LHCN-M2 (cell line): ENCODE data around the gene BTNL2. TPM values are rescaled to one million over a fixed set of nuclear protein-coding genes. Genes with fewer than 3 reads are reported as not detected.
A peak's percentile ranks its signal among the peaks of the same experiment; 100 is the strongest.

Experiments used
- DNase-seq: peaks from one replicate; pipeline ENCODE4 v3.0.0-alpha.2; 2012; ENCODE audit warnings: low read depth
- total RNA-seq: library from RNA; depleted of rRNA; stranded (reverse); fragments of >200 nt; gene quantifications from 2 replicates; pipeline ENCODE4 v1.2.3, GENCODE V29; 2014

Gene BTNL2
- total RNA-seq, 1 experiment from 2014 or later, result not detected

GRCh38 chr6:32415521-32416019, 8.6 kb upstream of the BTNL2 start:
- DNase-seq, result peak; percentile 42

- peak; percentile 48 for DNase-seq
Measured at GRCh38 chr6:32413427-32414047, 6.6 kb upstream of the BTNL2 start.

- no peak for DNase-seq
Measured at GRCh38 chr6:32411566-32412327, 4.8 kb upstream of the BTNL2 start.

- DNase-seq, result no peak
Measured at GRCh38 chr6:32410906-32411305, 3.9 kb upstream of the BTNL2 start.

GRCh38 chr6:32406197-32406596, 784 bp downstream of the BTNL2 start:
- DNase-seq, result no peak

- no peak for DNase-seq
Measured at GRCh38 chr6:32405656-32406055, 1.3 kb downstream of the BTNL2 start.

GRCh38 chr6:32402812-32403211, 4.2 kb downstream of the BTNL2 start:
- DNase-seq, result no peak

- DNase-seq, result no peak
Measured at GRCh38 chr6:32401284-32401963, 5.6 kb downstream of the BTNL2 start.

- no peak for DNase-seq
Measured at GRCh38 chr6:32397252-32397920, 9.6 kb downstream of the BTNL2 start.

GRCh38 chr6:32396028-32396427, 11.0 kb downstream of the BTNL2 start:
- no peak for DNase-seq

GRCh38 chr6:32393665-32394420, 13.1 kb downstream of the BTNL2 start:
- no peak for DNase-seq

GRCh38 chr6:32391505-32391904, 15.5 kb downstream of the BTNL2 start:
- DNase-seq, result no peak

GRCh38 chr6:32387589-32388340, 19.2 kb downstream of the BTNL2 start:
- no peak for DNase-seq

GRCh38 chr6:32386040-32386439, 20.9 kb downstream of the BTNL2 start:
- no peak for DNase-seq

- no peak for DNase-seq
Measured at GRCh38 chr6:32382757-32383420, 24.1 kb downstream of the BTNL2 start.

GRCh38 chr6:32379545-32379944, 27.4 kb downstream of the BTNL2 start:
- no peak for DNase-seq

GRCh38 chr6:32375739-32376529, 31.0 kb downstream of the BTNL2 start:
- no peak for DNase-seq

GRCh38 chr6:32371803-32372202, 35.2 kb downstream of the BTNL2 start, which contains the start of gene TSBP1:
TSS of gene TSBP1 (minus strand) at chr6:32371903. CDS start at chr6:32371706, 197 bp downstream.
- DNase-seq, result no peak

GRCh38 chr6:32371229-32371628, 35.8 kb downstream of the BTNL2 start:
- no peak for DNase-seq
